Chondrocyte (in vitro differentiated cells): ENCODE measurements around the gene ITGA3. TPM values are rescaled to one million over a fixed set of nuclear protein-coding genes. Genes with fewer than 3 reads are reported as not detected.

Source experiments
- DNase-seq: peaks from one replicate; pipeline ENCODE4 v3.0.0; 2021; ENCODE audit warnings: mixed read lengths, low spot score
- H3K27ac Mint-ChIP-seq: one replicate; pipeline ENCODE4 v1.8.0; 2021; ENCODE audit warnings: mild to moderate bottlenecking, moderate library complexity, mixed read lengths; ENCODE audit not compliant: unreplicated experiment
- H3K27me3 Mint-ChIP-seq: 2 replicates; pipeline ENCODE4 v1.8.0; 2021; ENCODE audit warnings: low read depth, mixed read lengths
- H3K36me3 Mint-ChIP-seq: 2 replicates; pipeline ENCODE4 v1.8.0; 2021; ENCODE audit warnings: low read depth, mixed read lengths
- H3K4me1 Mint-ChIP-seq: 2 replicates; pipeline ENCODE4 v1.8.0; 2021; ENCODE audit warnings: low read depth, mild to moderate bottlenecking, mixed read lengths
- H3K4me3 Mint-ChIP-seq: one replicate; pipeline ENCODE4 v1.8.0; 2021; ENCODE audit warnings: mild to moderate bottlenecking, moderate library complexity, mixed read lengths; ENCODE audit not compliant: unreplicated experiment
- H3K9me3 Mint-ChIP-seq: 2 replicates; pipeline ENCODE4 v1.8.0; 2021; ENCODE audit warnings: low read depth, mixed read lengths
- total RNA-seq: library from RNA; stranded (reverse); gene quantifications from 3 replicates; pipeline ENCODE4 v1.2.1, GENCODE V29; 2021
- TF ChIP-seq, protein P1 (sequence below): fragments of 200-600 bp; sonication (generic); IDR thresholded peaks from 2 replicates; pipeline ENCODE4 v1.5.0; 2021; ENCODE audit warnings: antibody characterized with exemption, mild to moderate bottlenecking, moderate library complexity

The ITGA3 gene
- total RNA-seq, 1 donor from 2014 or later = 216 TPM

DNA sequence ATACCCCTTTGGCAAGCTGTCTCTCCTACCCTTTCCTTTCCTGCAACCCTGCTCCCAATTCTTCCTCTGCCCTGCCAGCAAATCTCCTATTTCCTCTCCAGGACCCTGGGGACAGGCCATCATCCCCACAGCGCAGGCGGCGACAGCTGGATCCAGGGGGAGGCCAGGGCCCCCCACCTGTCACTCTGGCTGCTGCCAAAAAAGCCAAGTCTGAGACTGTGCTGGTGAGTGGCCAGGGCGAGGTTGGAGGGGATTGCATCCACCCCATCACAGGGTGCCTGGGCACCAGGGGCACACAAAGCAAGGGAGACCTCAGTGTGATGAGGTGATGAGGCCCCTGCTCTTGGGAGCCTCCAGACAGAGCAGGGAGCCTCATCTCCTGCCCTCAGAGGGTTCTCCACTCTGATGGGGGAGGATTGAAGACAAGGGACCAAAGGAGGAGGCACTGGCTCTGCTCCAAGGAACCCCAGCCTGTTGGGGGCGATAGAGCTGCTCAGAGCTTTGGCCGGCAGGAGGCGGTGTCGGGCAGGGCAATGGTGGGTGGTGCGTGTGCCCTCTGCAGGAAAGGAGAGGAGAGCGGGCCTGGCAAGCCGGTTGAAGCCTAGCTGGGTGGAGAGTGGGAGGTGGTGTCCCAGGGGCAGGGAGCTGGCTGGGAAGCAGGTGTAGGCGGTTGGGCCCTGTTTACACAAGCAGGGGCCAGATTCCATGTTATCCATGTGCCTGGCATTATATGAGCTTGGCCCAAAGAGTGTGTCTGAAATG is 23.6 kb downstream of the ITGA3 start:
- TF ChIP-seq, protein P1, sequence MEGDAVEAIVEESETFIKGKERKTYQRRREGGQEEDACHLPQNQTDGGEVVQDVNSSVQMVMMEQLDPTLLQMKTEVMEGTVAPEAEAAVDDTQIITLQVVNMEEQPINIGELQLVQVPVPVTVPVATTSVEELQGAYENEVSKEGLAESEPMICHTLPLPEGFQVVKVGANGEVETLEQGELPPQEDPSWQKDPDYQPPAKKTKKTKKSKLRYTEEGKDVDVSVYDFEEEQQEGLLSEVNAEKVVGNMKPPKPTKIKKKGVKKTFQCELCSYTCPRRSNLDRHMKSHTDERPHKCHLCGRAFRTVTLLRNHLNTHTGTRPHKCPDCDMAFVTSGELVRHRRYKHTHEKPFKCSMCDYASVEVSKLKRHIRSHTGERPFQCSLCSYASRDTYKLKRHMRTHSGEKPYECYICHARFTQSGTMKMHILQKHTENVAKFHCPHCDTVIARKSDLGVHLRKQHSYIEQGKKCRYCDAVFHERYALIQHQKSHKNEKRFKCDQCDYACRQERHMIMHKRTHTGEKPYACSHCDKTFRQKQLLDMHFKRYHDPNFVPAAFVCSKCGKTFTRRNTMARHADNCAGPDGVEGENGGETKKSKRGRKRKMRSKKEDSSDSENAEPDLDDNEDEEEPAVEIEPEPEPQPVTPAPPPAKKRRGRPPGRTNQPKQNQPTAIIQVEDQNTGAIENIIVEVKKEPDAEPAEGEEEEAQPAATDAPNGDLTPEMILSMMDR = peak; percentile 78
- peak; percentile 79 for DNase-seq
- H3K9me3 Mint-ChIP-seq = no peaks in the 10 kb centered on the region
- peaks cover 14% of the 10 kb centered on the region for H3K4me1 Mint-ChIP-seq
- peak overlapping the region; percentile 68 for H3K27ac Mint-ChIP-seq
- H3K36me3 Mint-ChIP-seq = peaks cover 56% of the 10 kb centered on the region
- H3K4me3 Mint-ChIP-seq = no peak overlapping the region
- H3K27me3 Mint-ChIP-seq = no peaks in the 10 kb centered on the region

DNA sequence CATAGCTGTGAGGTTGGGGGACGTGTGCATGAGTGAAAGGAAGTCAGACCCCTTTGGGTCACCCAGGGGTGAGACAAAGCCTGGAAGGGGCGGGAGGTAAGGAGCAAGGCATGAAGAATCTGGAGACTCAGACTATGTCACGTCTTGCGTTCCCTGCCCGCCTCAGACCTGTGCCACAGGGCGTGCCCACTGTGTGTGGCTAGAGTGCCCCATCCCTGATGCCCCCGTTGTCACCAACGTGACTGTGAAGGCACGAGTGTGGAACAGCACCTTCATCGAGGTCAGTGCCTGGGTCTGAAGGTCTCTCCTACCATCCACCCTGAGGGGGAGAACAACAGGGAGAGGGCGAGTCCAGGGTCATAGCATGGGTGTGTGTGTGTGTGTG is 24.2 kb downstream of the ITGA3 start:
- peak; percentile 82 for DNase-seq
- TF ChIP-seq, protein P1 = no peak
- Mint-ChIP-seq H3K4me1 (peaks cover 14% of the 10 kb centered on the region), H3K4me3 (no peak overlapping the region), H3K27me3 (no peaks in the 10 kb centered on the region), H3K9me3 (no peaks in the 10 kb centered on the region), H3K27ac (peak overlapping the region; percentile 41), H3K36me3 (peaks cover 54% of the 10 kb centered on the region)

DNA sequence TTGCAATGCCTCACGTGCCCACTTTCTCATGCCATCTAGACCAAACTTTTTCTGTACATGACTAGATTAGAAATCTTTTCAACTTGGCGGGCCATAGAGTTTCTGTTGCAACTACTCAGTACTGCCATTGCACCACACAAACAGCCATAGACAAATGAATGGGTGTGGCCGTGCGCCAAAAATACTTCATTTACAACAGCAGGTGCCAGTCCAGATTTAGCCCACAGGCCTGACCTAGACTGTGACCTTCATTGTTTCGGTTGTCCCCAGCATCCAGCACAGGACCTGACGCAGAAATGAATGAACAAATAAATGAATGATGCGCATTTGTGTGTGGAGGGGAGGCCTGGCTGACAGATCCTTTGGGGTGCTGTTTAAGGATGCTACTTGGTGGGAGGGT is 24.9 kb downstream of the ITGA3 start:
- TF ChIP-seq, protein P1 = no peak
- H3K9me3 Mint-ChIP-seq = no peaks in the 10 kb centered on the region
- H3K27ac Mint-ChIP-seq = no peak overlapping the region
- DNase-seq = no peak
- H3K4me1 Mint-ChIP-seq = peaks cover 14% of the 10 kb centered on the region
- no peaks in the 10 kb centered on the region for H3K27me3 Mint-ChIP-seq
- H3K36me3 Mint-ChIP-seq = peaks cover 50% of the 10 kb centered on the region
- H3K4me3 Mint-ChIP-seq = no peak overlapping the region

DNA sequence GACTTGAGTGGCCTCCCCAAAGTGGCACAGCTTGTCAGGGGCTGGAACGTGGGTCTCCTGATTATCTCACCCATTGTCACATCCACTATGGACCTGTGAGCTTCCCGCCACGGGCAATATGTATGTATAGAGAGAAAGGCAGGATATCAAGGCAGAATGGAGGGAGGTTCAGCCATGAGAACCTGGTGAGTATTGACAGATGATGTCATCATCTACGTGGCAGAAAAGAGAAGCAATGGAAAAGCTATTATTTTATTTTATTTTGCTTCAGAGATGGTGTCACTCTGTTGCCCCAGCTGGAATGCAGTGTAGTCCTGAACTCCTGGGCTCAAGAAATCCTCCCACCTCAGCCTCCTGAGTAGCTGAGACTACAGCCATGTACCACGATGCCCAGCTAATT is 25.8 kb downstream of the ITGA3 start:
- H3K9me3 Mint-ChIP-seq = no peaks in the 10 kb centered on the region
- TF ChIP-seq, protein P1 = no peak
- H3K27me3 Mint-ChIP-seq = no peaks in the 10 kb centered on the region
- peaks cover 50% of the 10 kb centered on the region for H3K36me3 Mint-ChIP-seq
- H3K4me1 Mint-ChIP-seq = peaks cover 14% of the 10 kb centered on the region
- peak overlapping the region; percentile 46 for H3K27ac Mint-ChIP-seq
- DNase-seq = no peak
- H3K4me3 Mint-ChIP-seq = no peak overlapping the region

DNA sequence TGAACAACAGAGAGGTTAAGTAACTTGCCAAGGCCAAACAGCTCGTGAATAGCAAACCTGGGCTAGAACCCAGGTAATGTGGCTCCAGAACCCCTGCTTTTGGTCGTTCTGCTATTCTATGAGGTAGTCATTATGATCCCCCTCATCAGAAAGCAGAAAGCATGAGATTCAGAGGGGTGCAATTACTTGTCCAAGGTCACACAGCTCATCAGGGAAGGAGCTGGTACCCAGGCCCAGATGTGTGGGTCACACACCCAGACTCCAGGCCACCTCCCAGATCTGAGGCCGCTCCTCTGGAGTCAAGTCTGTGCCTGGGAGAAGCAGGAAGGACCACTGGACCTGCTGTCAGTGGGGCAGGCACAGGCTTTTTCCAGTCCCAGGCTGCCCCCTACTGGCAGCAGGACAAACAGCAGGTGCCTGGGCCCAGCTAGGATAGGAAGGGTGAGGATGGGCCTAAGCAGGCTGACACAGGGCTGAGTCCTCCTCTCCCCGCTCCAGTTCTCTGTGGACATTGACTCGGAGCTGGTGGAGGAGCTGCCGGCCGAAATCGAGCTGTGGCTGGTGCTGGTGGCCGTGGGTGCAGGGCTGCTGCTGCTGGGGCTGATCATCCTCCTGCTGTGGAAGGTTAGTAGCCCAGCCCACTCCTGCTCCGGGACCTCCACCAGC is 31.5 kb downstream of the ITGA3 start:
- Mint-ChIP-seq H3K9me3 (no peaks in the 10 kb centered on the region), H3K27me3 (no peaks in the 10 kb centered on the region)

More for the DNA sequence above, 31.5 kb downstream of the ITGA3 start:
- DNase-seq = no peak
- TF ChIP-seq, protein P1 = peak; percentile 99
- H3K36me3 Mint-ChIP-seq = peaks cover 34% of the 10 kb centered on the region
- H3K4me1 Mint-ChIP-seq = no peaks in the 10 kb centered on the region
- no peak overlapping the region for H3K4me3 Mint-ChIP-seq
- H3K27ac Mint-ChIP-seq = no peak overlapping the region
